ENCODE data around the gene PRKCB.

The PRKCB gene

GRCh38 chr16:23879735-23880373 lies 44.1 kb downstream of the PRKCB start:
- no peak for TF ChIP-seq SIN3A (IDR thresholded peaks at IDR 0.05; ENCODE audit: borderline replicate concordance, insufficient read depth, low read length)
- no peak for TF ChIP-seq REST (IDR thresholded peaks at IDR 0.05; ENCODE audit: insufficient read depth in 1 of 2, low read depth in 2 of 2, low read length in 2 of 2)
- no peak for TF ChIP-seq FOXP2 (optimal IDR thresholded peaks at IDR 0.05; ENCODE audit: borderline replicate concordance, extremely low read depth, extremely low read length, insufficient read depth)
- TF ChIP-seq POLR2AphosphoS5 (IDR thresholded peaks at IDR 0.05; ENCODE audit: low read depth, low read length): no peak
- no peak for TF ChIP-seq TAF1 (IDR thresholded peaks at IDR 0.05; ENCODE audit: borderline replicate concordance, insufficient read depth, low read length)

- no peak for TF ChIP-seq REST (IDR thresholded peaks at IDR 0.05; ENCODE audit: insufficient read depth in 1 of 2, low read depth in 2 of 2, low read length in 2 of 2)
- TF ChIP-seq TAF1 (IDR thresholded peaks at IDR 0.05; ENCODE audit: borderline replicate concordance, insufficient read depth, low read length): no peak
- TF ChIP-seq FOXP2 (optimal IDR thresholded peaks at IDR 0.05; ENCODE audit: borderline replicate concordance, extremely low read depth, extremely low read length, insufficient read depth): no peak
- TF ChIP-seq POLR2AphosphoS5 (IDR thresholded peaks at IDR 0.05; ENCODE audit: low read depth, low read length): no peak
Observed at GRCh38 chr16:23889189-23889588, 53.4 kb downstream of the PRKCB start.

GRCh38 chr16:23893986-23894385 lies 58.2 kb downstream of the PRKCB start:
- TF ChIP-seq REST (IDR thresholded peaks at IDR 0.05; ENCODE audit: insufficient read depth in 1 of 2, low read depth in 2 of 2, low read length in 2 of 2) (no peak), FOXP2 (optimal IDR thresholded peaks at IDR 0.05; ENCODE audit: borderline replicate concordance, extremely low read depth, extremely low read length, insufficient read depth) (no peak), SIN3A (IDR thresholded peaks at IDR 0.05; ENCODE audit: borderline replicate concordance, insufficient read depth, low read length) (no peak), TAF1 (IDR thresholded peaks at IDR 0.05; ENCODE audit: borderline replicate concordance, insufficient read depth, low read length) (no peak), POLR2AphosphoS5 (IDR thresholded peaks at IDR 0.05; ENCODE audit: low read depth, low read length) (no peak)

GRCh38 chr16:23895052-23895451 lies 59.3 kb downstream of the PRKCB start:
- TF ChIP-seq REST (IDR thresholded peaks at IDR 0.05; ENCODE audit: insufficient read depth in 1 of 2, low read depth in 2 of 2, low read length in 2 of 2) (no peak), SIN3A (IDR thresholded peaks at IDR 0.05; ENCODE audit: borderline replicate concordance, insufficient read depth, low read length) (no peak), TAF1 (IDR thresholded peaks at IDR 0.05; ENCODE audit: borderline replicate concordance, insufficient read depth, low read length) (no peak), POLR2AphosphoS5 (IDR thresholded peaks at IDR 0.05; ENCODE audit: low read depth, low read length) (no peak), FOXP2 (optimal IDR thresholded peaks at IDR 0.05; ENCODE audit: borderline replicate concordance, extremely low read depth, extremely low read length, insufficient read depth) (no peak)

Data from PFSK-1 (cell line).